B cell (primary cell): Measurements from ENCODE around the gene DNAH2. TPM values are rescaled to one million over a fixed set of nuclear protein-coding genes. Genes with fewer than 3 reads are reported as not detected.

Source experiments
- ATAC-seq: fragments of 200-7000 bp; cut with Tn5 transposase; one replicate; pipeline ENCODE4 v1.10.0; 2021; ENCODE audit warnings: low read depth, mild to moderate bottlenecking, moderate number of reproducible peaks, moderate library complexity
- CTCF ChIA-PET: fragments of 350-600 bp; sonication (Branson Sonifier 250); formaldehyde crosslinking; loops from one replicate; lab custom pipeline; 2021; ENCODE audit warnings: antibody characterized with exemption, inconsistent platforms; lab: Charles Lee
- POLR2A ChIA-PET: fragments of 350-600 bp; sonication (Branson Sonifier 250); formaldehyde crosslinking; loops from one replicate; lab custom pipeline; 2021; ENCODE audit warnings: antibody characterized with exemption; lab: Charles Lee
- DNase-seq: peaks from one replicate; pipeline ENCODE4 v3.0.0; 2013
- H2AFZ ChIP-seq: 2 replicates; pipeline ENCODE4 v1.6.1; 2012; ENCODE audit warnings: mild to moderate bottlenecking, low read depth, low read length; ENCODE audit not compliant: insufficient read depth, poor library complexity, severe bottlenecking
- H3K27ac ChIP-seq, 2 donors: 1 replicate in 1 of 2; 2 replicates in 1 of 2; pipeline ENCODE4 v1.5.1; 2012 to 2013; ENCODE audit warnings: low read length in 2 of 2, mild to moderate bottlenecking in 2 of 2, moderate library complexity in 1 of 2
- H3K27me3 ChIP-seq, 4 experiments: fragments of 200-600 bp in 1 of 4; sonication (generic) in 1 of 4; replicated peaks in 1 of 4; 1 replicate in 2 of 4; 2 replicates in 2 of 4; pipeline versions ENCODE4 v1.6.1 to v1.7.0; 2013 to 2016; ENCODE audit warnings: low read length in 3 of 4, mild to moderate bottlenecking in 2 of 4, mixed read lengths in 1 of 4, moderate library complexity in 1 of 4; ENCODE audit not compliant: insufficient read depth in 4 of 4, control insufficient read depth in 3 of 4; ENCODE audit errors: control extremely low read depth in 1 of 4
- H3K36me3 ChIP-seq, 2 experiments: replicated peaks in 1 of 2; 1 replicate in 1 of 2; 2 replicates in 1 of 2; pipeline versions ENCODE4 v1.6.1 to v1.7.1; 2013; ENCODE audit warnings: low read length in 1 of 2; ENCODE audit not compliant: insufficient read depth in 2 of 2, control insufficient read depth in 1 of 2; ENCODE audit errors: control extremely low read depth in 1 of 2, extremely low read depth in 1 of 2
- H3K4me1 ChIP-seq, 2 donors: fragments of 200-600 bp in 1 of 2; sonication (generic) in 1 of 2; 1 replicate in 1 of 2; 2 replicates in 1 of 2; pipeline versions ENCODE4 v1.5.1 to v1.6.1; 2013 to 2017; ENCODE audit warnings: low read length in 2 of 2; ENCODE audit not compliant: control insufficient read depth in 2 of 2, insufficient read depth in 2 of 2
- H3K4me2 ChIP-seq: replicated peaks from 2 replicates; pipeline ENCODE3; 2012; ENCODE audit warnings: mild to moderate bottlenecking, low read depth, low read length; ENCODE audit not compliant: poor library complexity, severe bottlenecking
- H3K4me3 ChIP-seq, 5 experiments: fragments of 200-600 bp in 1 of 5; sonication (generic) in 1 of 5; 1 replicate in 3 of 5; 2 replicates in 2 of 5; pipeline versions ENCODE4 v1.5.1 to v1.7.0; 2011 to 2016; ENCODE audit warnings: low read length in 4 of 5, mild to moderate bottlenecking in 4 of 5, low read depth in 2 of 5, control low read depth in 1 of 5, moderate library complexity in 1 of 5; ENCODE audit not compliant: insufficient read depth in 1 of 5; ENCODE audit errors: control extremely low read depth in 1 of 5, extremely low read depth in 1 of 5
- H3K79me2 ChIP-seq: fragments of 200-600 bp; sonication (generic); one replicate; pipeline ENCODE4 v1.6.0; 2016; ENCODE audit warnings: low read length; ENCODE audit not compliant: control insufficient read depth, insufficient read depth
- H3K9ac ChIP-seq: fragments of 200-600 bp; sonication (generic); 2 replicates; pipeline ENCODE4 v1.6.1; 2017; ENCODE audit warnings: mild to moderate bottlenecking, low read length, moderate library complexity
- H3K9me3 ChIP-seq, 3 donors: one replicate each; pipeline versions ENCODE4 v1.6.1 to v1.7.1; 2013; ENCODE audit warnings: low read length in 2 of 3; ENCODE audit not compliant: control insufficient read depth in 2 of 3, insufficient read depth in 1 of 3; ENCODE audit errors: control extremely low read depth in 1 of 3
- H4K20me1 ChIP-seq: 2 replicates; pipeline ENCODE4 v1.6.0; 2012; ENCODE audit warnings: mild to moderate bottlenecking, low read length; ENCODE audit not compliant: insufficient read depth, control insufficient read depth, poor library complexity, severe bottlenecking
- H3K27ac Mint-ChIP-seq: one replicate; pipeline ENCODE4 v1.8.0; 2021; ENCODE audit warnings: mixed read lengths
- H3K27me3 Mint-ChIP-seq: one replicate; pipeline ENCODE4 v1.8.0; 2021; ENCODE audit warnings: mixed read lengths
- H3K4me1 Mint-ChIP-seq: one replicate; pipeline ENCODE4 v1.8.0; 2021; ENCODE audit warnings: mixed read lengths
- H3K4me3 Mint-ChIP-seq: one replicate; pipeline ENCODE4 v1.8.0; 2021; ENCODE audit warnings: mixed read lengths
- H3K9me3 Mint-ChIP-seq: one replicate; pipeline ENCODE4 v1.8.0; 2022; ENCODE audit warnings: mixed read lengths; ENCODE audit not compliant: insufficient read depth
- CTCF ChIP-seq: fragments of 200-600 bp; IDR thresholded peaks from one replicate; pipeline ENCODE4 v1.8.0; 2022; ENCODE audit warnings: antibody characterized with exemption, mild to moderate bottlenecking
- EZH2 ChIP-seq: IDR thresholded peaks from 2 replicates; pipeline ENCODE4 v1.6.1; 2012; ENCODE audit warnings: borderline replicate concordance, low read depth, mild to moderate bottlenecking, moderate library complexity, low read length; ENCODE audit not compliant: insufficient read depth, poor library complexity, severe bottlenecking
- WGBS: methylation state at CpG from one replicate; pipeline ENCODE4 v1.1.5; 2013; ENCODE audit warnings: missing lambda C conversion rate; ENCODE audit not compliant: insufficient coverage; 5-methylcytosine and 5-hydroxymethylcytosine counted together
- intact Hi-C: fragments of 100-400 bp; cut with micrococcal nuclease; formaldehyde crosslinking; loops from one replicate; pipeline ENCODE4 v1.10.0; 2022
- polyA plus RNA-seq: library from polyadenylated mRNA; depleted of rRNA; stranded (reverse); fragments of >200 nt; gene quantifications from 2 replicates; pipeline ENCODE4 v1.2.3, GENCODE V29; 2012
- total RNA-seq, 2 donors: library from RNA; stranded (reverse); fragments of 120-200 nt in 1 of 2; gene quantifications; 1 replicate in 1 of 2; 2 replicates in 1 of 2; pipeline versions ENCODE4 v1.2.3 to v1.2.4, GENCODE V29; 2013 to 2022

DNAH2 gene
- total and polyA plus RNA-seq, 2 donors (not counting 1 experiment from before 2014, with no cell fraction given) = 0.03 TPM; not detected in 1

- Histone ChIP-seq H3K79me2 (peaks cover 30% of the 10 kb centered on the region), H3K36me3 (peaks cover 0 to 41% of the 10 kb centered on the region in 2 experiments), H3K27me3 (no peaks in the 10 kb centered on the region), H3K4me2 (no peak overlapping the region), H4K20me1 (peaks cover 77% of the 10 kb centered on the region), H3K4me3 (no peak overlapping the region), H3K9me3 (no peaks in the 10 kb centered on the region), H3K4me1 (peaks cover 15 to 26% of the 10 kb centered on the region in 2 donors), H3K9ac (no peak overlapping the region), H3K27ac (no peak overlapping the region), H2AFZ (no peak overlapping the region)
- Mint-ChIP-seq H3K4me1 (peaks cover 28% of the 10 kb centered on the region), H3K27me3 (no peaks in the 10 kb centered on the region), H3K9me3 (no peaks in the 10 kb centered on the region), H3K4me3 (peak overlapping the region; percentile 29), H3K27ac (no peak overlapping the region)
- 82% methylated on average over 7 of the region's 12 CpGs for WGBS
- ATAC-seq (no peak), DNase-seq (peak; percentile 46)
- TF ChIP-seq EZH2 (no peak), CTCF (no peak)
- ChIA-PET CTCF (interaction anchor here (0.6 to 4.0 kb wide), 8 partner anchors 7 to 139 kb away, joined by 3 to 49 read pairs (median 7); partner anchors contain the start of gene KDM6B), POLR2A (no interaction called here)
- intact Hi-C loops = loop anchor here (10.0 kb wide), 1 partner anchor 235 kb away; the partner anchor contains the start of gene FXR2
These were observed 132.4 kb downstream of the DNAH2 start for GRCh38 chr17:7849751-7850504.
